GM18517 (cell line): ENCODE measurements around the gene PPP1R2C.

Experiments
- ATAC-seq: cut with Tn5 transposase; IDR thresholded peaks from one replicate; pipeline ENCODE4 v1.9.1; 2021; ENCODE audit warnings: mild to moderate bottlenecking, moderate library complexity; ENCODE audit not compliant: unreplicated experiment

Gene PPP1R2C

DNA sequence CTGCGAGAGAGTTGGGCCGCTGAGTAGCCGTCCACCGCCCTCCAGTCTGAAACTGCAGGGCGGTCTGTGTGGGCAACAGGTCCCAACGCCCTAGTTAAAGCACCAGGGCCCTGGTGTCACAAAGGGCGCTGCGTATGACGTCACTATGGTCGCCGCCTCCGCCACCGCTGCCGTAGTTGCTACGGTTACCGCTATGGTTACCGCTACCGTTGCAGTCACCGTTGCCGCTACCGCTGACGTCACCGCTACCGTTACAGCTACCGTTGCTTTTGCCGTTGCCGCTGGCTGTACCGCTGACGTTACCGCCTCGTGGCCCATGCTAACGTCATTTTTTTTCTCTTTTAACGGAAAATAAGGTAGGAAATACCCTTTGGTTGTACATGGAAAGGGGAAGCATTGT, at the start of gene PPP1R2C:
TSS of gene PPP1R2C (minus strand) at position 68 of the 400 bp plus-strand sequence. CDS start 84 bp downstream, outside the sequence.
- no peak for ATAC-seq

DNA sequence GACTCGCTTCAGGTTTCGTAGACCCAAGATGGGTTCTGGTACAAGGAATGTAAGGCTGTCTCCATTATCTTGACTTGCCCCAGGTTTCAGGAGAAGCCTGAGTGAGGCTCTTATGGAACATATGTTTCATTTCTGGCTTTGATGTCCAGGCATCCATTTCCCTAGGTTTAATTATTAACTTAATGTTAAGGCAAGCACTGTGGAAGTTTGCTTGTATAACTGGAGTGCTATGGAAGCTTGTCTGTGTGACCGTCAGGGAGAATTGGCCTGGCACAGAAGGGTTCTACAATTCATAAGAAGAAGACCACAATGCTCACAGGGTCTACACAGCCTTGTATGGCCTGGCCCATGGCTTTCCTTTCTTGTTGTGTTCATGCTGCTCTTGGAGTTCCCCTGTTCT, 47.2 kb upstream of the PPP1R2C start:
- ATAC-seq: no peak

DNA sequence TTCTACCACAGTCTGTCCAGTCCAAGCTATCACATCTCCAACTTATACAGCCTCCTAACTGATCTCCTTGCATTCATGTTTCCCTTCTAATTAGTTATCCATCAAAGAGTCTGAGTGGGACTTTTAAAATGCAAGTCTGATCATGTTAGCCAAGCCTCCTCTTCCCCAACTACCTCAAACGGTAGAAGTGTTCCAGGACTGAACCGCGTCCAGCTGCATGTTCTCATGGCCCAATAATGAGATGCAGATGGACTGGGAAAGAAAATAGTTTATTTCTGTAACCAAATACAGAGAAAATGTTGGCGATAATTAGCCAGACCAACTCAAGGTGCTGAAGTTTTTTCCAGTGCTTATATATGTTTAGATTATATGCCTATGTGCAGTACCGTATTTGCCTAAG, 46.6 kb upstream of the PPP1R2C start:
- no peak for ATAC-seq

DNA sequence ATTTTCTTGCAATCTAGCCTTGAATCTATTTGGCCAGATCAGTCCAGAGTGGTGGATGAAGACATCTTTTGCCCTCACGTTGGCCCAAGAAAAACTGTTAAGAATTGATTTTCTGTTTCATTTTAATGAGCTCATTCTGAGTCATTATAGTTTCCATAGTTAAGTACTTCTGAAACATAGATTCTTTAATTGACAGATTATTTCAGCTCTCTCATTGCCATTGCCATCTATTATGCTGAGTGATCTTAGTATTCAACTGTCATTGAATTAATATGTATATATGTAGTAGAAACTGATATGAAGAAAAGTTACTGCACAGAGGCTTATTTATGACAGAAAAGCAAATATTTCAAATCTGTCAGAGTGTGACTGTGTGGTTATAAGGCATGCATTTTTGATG, 45.5 kb upstream of the PPP1R2C start:
- ATAC-seq: no peak

DNA sequence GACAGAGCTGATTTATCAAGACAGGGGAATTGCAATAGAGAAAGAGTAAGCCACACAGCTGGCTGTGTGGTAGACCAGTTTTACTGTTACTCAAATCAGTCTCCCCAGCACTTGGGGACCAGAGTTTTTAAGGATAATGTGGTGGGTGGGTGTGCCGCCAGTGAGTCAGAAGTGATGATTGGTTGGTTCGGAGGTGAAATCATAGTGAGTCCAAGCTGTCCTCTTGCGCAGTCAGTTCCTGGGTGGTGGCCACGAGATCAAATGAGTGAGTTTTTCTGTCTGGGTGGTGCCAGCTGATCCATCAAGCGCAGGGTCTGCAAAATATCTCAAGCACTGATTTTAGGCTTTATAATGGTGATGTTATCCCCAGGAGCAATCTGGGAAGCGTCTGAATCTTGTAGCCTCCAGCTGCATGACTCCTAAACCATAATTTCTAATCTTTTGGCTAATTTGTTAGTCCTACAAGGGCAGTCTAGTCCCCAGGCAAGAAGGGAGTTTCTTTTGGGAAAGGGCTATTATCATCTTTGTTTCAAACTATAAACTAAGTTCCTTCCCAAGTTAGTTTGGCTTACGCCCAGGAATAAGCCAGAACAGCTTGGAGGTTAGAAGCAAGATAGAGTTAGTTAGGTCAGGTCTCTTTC, 44.0 kb upstream of the PPP1R2C start:
- no peak for ATAC-seq

DNA sequence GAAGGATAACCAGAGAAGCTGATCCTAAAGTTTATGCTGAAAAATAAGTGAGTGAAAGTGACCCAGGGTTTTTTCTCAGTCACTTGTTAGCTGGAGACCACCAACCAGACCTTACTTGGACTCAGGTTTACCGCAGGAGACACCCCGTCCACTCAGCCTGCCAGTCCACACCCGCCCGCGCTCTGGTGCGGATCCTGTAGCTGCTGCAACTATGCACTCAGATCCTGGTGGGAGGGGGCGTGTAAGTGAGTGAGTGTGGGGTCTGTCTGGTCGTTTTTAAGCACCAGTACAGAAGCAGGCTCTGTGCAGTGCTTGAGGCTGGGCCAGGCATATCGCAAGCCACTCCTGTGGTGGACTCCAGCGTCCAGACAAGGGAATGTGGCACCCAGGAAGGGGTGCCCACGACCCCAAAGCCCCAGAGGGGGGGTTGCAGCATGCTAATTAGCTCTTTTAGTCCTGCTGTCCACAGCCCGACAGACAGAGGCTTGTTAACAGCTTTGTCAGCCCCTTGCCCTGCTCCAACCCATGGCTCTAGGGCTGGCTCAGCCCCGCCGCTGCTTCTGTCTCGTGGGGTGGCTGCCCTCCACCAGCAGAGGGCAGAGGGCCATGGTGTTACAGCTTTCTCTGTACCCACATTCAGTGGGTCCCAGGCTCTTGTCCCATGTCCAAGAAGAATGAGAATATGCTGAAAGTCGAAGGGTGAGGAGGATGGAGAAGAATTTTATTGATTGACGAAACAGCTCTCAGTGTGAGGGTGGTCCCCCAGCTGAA, 40.4 kb upstream of the PPP1R2C start:
- no peak for ATAC-seq

DNA sequence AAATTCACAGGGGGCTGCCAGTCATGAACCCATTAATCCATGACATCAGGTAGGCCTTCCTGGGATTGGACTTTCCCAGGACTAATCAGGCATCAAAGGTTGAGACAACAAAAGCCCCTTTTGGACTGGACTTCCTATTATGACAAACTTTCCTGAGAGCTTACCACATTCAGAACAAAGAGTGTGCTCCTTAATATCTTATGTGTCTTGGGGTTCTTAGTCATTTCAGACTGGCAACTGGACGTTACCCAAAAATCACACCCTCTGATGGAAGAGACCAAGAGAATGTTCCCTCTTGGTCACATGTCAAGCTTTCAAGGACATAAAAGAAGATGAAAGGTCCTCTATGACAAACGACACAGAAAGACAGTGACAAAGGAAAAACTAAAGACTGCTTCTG, 31.6 kb upstream of the PPP1R2C start:
- ATAC-seq: no peak

DNA sequence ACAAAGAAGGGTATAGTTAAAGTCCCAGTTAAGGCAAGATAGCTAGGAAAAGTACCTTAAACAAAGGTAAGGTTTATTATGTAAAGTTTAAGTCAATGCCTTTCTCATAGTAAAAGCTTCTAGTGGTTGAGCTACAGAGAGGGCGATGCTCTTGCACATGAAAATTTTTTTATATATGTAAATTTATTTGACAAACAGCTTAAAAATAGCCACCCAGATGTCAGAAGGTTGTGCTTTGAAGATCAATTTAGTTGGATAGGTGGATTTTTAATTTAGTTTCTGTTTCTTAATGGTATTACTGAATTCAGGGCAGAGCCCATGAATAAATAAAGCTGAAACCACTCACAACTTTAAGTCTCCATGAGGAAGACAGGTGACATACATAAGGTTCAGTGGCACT, 29.4 kb upstream of the PPP1R2C start:
- ATAC-seq: no peak

DNA sequence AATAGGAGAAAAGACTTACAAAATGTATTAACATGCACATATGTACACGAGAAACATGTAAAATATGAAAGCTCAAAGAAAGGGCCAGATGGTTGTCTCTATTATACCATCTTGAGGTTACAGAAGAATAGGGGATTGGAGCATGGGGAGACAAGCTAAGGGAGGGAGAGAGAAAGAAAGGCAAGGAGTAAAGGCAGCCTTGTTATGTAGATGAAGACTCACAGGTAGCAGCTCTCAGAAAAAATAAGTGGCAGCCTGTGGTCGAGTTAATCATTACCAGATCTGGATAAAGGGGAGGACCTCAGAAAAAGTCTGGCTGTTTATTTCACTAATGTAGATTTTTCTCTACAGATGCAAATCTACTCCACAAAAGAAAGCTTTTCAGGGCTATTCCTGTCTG, 26.6 kb upstream of the PPP1R2C start:
- no peak for ATAC-seq

DNA sequence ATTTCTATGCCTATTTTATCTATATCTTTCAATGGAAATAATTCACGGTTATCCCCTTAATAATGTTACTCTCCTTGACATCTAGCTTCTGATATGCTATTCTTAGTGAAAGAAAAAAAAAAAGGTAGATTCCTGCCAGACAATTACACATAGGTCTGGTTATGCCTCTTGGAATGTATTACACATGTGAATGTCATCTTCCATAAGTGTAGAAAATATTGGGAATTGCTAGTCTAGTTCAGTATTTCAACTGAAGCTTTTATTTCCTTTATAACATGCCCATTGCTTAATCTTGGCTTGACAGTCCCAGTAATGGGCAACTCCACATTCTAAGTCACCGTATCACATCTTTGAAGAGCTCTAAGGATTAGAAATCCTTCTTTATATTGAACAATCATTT, 25.4 kb upstream of the PPP1R2C start:
- ATAC-seq: no peak

DNA sequence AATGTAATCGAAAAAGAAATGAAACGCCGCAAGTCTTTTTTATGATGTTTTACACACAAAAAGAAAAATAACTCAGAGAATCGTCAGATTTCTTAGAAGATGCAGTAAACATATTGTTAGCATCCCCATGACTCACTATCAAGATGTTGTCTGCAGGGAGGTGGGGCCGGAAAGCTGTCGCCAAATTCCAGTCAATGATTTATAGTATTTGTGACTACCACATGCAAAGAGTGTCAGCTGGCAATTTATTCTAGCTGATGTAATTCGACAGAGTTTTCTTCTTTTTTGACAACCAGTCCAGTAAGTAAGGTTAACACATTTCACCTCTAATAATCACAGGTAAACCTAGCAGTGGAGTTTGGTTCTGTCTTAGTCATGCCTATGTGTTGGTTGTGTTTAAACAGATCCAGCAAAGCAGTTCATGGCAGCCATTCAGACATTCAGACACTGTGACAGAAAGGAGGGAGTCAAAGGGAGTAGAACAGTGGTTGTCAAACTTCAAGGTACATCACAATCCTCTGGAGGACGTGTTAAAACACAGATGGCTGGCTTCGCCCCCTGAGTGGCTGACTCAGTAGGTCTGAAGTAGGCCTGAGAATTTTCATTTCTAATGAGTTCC, 19.8 kb upstream of the PPP1R2C start:
- ATAC-seq: no peak

DNA sequence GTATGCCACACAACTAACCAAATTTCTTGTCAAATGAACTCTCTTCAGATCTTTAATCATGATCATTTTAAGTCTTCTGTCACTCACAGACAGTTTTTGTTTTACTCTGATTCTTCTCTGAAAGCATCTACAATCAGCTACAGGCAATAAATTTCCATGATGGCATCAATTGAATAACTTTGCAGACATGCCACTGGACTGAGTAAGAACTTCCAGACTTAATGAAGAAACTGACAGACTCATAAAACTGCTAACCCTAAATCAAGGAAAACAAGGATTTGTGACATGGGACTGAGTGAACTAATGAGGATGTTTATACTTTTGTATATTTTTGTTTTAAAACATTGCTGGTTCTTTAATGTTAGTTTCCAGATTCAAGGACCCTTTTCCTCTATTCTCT, 5.5 kb upstream of the PPP1R2C start:
- ATAC-seq: no peak

DNA sequence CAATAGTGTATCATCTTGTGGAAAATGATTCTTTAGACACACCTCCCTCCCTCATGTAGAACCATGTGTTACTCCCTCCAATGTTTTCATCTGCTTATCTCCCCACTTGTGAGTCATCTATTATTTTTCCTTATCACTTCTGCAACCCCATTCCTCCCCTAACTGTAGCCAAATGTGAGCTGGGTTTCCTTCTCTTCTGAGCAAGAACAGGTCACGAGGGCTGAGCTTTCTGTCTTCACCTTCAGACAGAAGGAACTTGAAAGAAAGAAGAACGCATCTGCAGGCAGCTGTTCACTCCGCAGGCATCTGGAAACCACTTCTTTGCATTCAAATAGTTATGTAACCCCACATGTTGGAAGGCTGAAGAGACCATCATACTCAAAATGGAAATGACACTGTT, 1.8 kb downstream of the PPP1R2C start:
- ATAC-seq: no peak

DNA sequence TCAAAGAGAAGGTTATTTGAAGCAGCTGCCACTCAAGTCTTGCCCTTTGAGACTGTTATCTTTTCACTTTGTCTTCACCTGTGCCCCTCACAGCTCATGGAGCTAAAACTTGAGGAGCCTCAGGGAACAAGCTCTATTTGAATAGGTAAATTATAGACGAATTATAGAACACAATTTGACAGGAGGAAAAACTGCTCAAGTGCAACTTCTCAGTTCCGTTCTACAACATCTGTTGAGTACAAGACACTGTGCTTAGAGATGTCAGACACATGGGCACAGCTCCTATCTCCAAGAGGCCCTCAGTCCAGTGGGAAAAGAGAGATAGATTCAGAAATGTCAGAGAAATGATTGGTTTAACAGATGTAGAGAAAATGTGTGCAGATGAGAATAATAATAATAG, 5.1 kb downstream of the PPP1R2C start:
- no peak for ATAC-seq

DNA sequence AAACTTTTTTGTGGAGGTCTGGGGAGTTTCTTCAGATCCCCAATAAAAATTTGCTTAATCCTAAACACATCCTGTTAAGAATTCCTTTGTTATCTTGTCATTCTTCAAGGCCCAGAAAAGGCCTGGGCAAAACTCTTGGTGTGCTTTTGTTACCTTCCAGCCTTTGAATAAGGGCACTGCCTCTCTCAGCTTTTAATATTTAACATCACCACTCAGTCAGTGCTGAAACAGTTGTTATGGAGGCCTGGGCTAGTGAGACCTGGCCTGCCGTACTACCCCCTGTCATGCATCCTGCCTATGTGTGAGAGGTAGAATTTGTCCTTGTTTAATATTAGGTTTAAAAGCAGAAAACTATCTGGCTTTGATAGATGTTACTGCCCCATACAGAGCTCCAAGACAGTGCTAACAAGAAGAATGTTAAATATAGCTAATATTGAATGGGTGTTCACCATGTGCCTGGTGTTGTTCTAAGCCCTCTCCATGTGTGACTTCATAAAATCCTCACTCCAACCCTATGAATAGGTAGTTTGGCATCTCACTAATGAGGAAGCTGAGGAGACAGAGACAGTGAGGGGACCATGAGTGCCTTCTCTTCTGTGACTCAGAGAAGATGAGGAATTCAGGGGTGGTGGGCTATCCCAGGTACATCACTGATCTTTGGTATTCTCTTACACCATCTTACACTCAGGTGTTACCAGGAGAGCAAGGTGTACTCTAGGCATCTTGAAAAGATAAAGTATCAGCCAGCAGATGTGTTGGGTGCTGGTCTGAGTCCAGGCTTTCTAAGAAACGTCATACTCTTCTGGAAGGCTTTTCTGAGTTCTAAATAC, 6.2 kb downstream of the PPP1R2C start:
- ATAC-seq: no peak

DNA sequence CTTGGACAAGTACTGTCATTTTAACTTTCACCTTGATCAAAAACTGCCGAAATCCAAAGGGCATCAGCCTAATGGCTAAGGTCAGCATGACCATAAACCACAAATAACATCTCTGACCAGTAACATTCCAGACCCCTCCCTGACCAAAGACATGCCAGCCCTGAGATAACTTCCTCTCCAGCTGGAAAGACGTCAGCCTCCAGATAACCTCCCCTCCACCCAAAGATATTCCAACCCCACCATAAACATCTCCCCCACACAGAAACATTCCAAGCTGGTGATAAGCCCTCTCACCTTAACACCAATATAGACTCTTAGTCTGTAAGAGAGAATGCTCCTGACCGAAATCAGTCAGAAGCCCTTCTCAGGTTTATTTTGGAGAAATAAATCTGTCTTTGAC, 7.4 kb downstream of the PPP1R2C start:
- no peak for ATAC-seq

DNA sequence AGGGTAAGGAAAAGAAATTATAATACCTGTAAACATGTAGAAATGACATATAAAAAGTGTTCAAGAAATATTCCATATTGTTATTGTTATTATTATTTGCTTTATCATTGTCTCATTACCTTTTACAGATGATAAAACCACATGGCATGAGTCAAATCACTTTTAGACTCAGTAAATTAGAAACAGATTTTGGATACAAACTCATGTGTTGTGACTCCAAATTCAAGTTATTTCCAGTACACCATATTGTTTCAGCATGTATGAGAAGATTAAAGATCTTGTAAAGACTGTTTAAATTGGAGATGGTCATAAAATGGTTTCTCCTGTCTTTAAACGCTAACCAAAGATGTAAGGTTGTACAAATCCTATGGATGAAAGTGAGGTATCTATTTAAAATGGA, 18.1 kb downstream of the PPP1R2C start:
- no peak for ATAC-seq

DNA sequence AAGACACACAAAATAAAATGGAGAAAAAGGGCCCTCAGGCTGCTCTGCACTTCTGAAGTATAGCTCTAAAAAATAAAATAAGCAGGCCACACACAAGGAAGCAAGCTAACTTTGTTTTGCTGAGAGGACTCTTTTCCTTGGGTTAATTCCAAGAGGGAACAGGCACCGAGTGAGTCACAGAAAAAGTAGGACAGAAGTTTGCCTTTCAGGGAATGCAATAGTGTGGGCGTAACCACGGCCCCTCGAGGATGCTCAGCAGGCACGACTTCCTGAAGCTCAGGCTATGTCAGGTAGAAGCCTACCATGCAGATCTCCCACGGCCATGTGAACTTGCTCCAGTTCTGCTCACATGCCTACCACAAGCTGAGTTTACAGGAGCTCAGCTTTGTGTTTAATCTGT, 22.1 kb downstream of the PPP1R2C start:
- no peak for ATAC-seq

DNA sequence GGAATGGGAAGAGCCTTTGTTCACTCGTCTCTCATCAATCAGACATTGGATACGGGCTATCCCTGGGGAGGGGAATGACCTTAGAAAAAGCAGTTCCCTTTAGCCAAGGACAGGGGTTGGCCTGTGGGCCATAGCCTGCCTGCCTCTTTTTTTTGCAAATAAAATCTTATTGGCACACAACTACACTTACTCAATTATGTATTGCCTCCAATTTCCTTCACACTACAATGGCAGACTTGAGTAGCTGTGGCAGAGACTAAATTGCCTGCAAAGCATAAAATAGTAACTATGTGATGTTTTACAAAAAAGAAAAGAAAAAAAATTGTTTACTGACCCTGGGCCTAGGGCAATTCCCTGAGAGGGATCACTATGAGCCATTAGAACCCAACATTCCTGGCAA, 23.4 kb downstream of the PPP1R2C start:
- no peak for ATAC-seq

DNA sequence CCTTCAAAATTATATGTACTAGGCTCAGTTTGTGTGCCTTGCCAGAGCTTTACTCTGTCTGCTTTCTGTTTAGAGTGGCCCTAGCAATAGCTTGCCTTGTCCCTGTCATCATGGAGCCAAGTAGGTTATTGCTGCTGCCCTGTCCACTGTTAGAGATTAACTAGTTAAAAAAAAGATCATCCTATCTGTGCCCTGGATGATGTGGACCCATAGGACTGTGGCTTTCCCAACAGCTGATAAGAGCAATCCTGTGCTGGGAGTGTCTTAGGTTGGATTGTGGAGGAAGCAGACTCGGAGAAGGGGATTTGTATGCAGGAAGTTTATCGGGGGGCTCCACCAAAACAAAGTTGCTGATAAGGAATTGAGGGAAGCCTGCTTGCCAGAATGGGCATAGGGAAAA, 23.8 kb downstream of the PPP1R2C start:
- no peak for ATAC-seq

DNA sequence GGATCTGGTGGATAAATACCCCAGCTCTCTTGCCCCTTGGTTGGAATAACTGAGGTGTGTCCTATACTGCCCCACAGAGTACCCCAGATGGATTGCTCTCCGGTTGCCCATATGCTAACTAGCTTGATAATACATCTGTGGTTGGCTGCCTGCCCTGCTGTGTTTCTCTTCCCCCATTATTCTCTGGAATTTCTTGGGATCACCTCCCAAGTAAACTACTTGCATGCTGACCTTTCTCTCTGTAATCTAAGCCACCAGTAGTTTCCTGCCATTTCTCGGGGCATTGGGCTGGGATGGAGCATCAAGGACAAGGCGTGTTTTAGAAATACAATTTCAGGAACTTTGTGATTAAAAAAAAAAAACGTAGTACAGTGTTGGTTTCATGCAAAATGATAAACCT, 25.2 kb downstream of the PPP1R2C start:
- ATAC-seq: no peak
